GM12878 (cell line): ENCODE results near the gene GZMB. TPM values are rescaled to one million over a fixed set of nuclear protein-coding genes. Genes with fewer than 3 reads are reported as not detected.

Source experiments
- ATAC-seq: fragments of 200-7000 bp; cut with Tn5 transposase; 3 replicates; pipeline ENCODE4 v1.9.1; 2020; ENCODE audit warnings: mild to moderate bottlenecking, moderate library complexity
- BruUV-seq: library from RNA; stranded (reverse); fragments of 400-500 nt; replicated peaks from 2 replicates; lab custom pipeline; 2021; lab: Mats Ljungman, UMichigan
- CTCF ChIA-PET: fragments of 300-600 bp; sonication (Branson Sonifier 250); formaldehyde crosslinking; extraction: SDS; loops from one replicate; lab custom pipeline; 2021; ENCODE audit warnings: inconsistent platforms; lab: Yijun Ruan, JAX
- POLR2A ChIA-PET: fragments of 350-600 bp; formaldehyde crosslinking; extraction: SDS; loops from one replicate; lab custom pipeline; 2021; ENCODE audit warnings: inconsistent platforms; lab: Charles Lee
- RAD21 ChIA-PET: fragments of 300-600 bp; sonication (Branson Sonifier 250); formaldehyde crosslinking; loops from one replicate; lab custom pipeline; 2023; ENCODE audit warnings: antibody characterized with exemption; ENCODE audit not compliant: unreplicated experiment; lab: Charles Lee
- SMC1A ChIA-PET: fragments of 300-600 bp; sonication (Branson Sonifier 250); formaldehyde crosslinking; loops from one replicate; lab custom pipeline; 2023; ENCODE audit not compliant: unreplicated experiment, uncharacterized antibody; lab: Charles Lee
- DNase-seq: peaks from one replicate; pipeline ENCODE4 v3.0.0-alpha.2; 2011; ENCODE audit warnings: low read depth, low spot score
- FAIRE-seq: peaks from 3 replicates; lab custom pipeline; 2011; peaks lifted over from hg19 to GRCh38; lab: Jason Lieb, UNC
- H2AFZ ChIP-seq: 2 replicates; pipeline ENCODE4 v1.6.0; 2011; ENCODE audit warnings: low read depth, low read length, control low read depth; ENCODE audit not compliant: control insufficient read depth
- H3K27ac ChIP-seq: 2 replicates; pipeline ENCODE4 v1.5.1; 2011; ENCODE audit warnings: control low read depth; ENCODE audit not compliant: control insufficient read depth, insufficient read depth
- H3K27me3 ChIP-seq, 2 experiments: replicated peaks in 1 of 2; 2 replicates each; pipeline versions ENCODE4 v1.6.0 to v1.6.1; 2011; ENCODE audit warnings: low read length in 1 of 2; ENCODE audit not compliant: control insufficient read depth in 2 of 2, insufficient read depth in 2 of 2
- H3K36me3 ChIP-seq, 2 experiments: 2 replicates each; pipeline ENCODE4 v1.5.1; 2011; ENCODE audit warnings: low read length in 1 of 2; ENCODE audit not compliant: control insufficient read depth in 2 of 2, insufficient read depth in 2 of 2
- H3K4me1 ChIP-seq: 2 replicates; pipeline ENCODE4 v1.6.1; 2011; ENCODE audit warnings: mild to moderate bottlenecking, low read length, moderate library complexity, mixed read lengths; ENCODE audit not compliant: control insufficient read depth, insufficient read depth
- H3K4me2 ChIP-seq: 2 replicates; pipeline ENCODE4 v1.6.0; 2011; ENCODE audit warnings: control low read depth; ENCODE audit not compliant: control insufficient read depth, insufficient read depth
- H3K4me3 ChIP-seq: fragments of 200-600 bp; sonication (generic); 2 replicates; pipeline ENCODE4 v1.5.1; 2016
- H3K79me2 ChIP-seq: 2 replicates; pipeline ENCODE4 v1.6.0; 2011; ENCODE audit warnings: low read length; ENCODE audit not compliant: control insufficient read depth, insufficient read depth
- H3K9ac ChIP-seq: 2 replicates; pipeline ENCODE4 v1.8.0; 2011; ENCODE audit warnings: low read length, control low read depth, mixed read lengths; ENCODE audit not compliant: control insufficient read depth, insufficient read depth
- H3K9me3 ChIP-seq: replicated peaks from 3 replicates; pipeline ENCODE4 v1.5.1; 2011; ENCODE audit warnings: mild to moderate bottlenecking, low read length; ENCODE audit not compliant: control insufficient read depth, insufficient read depth
- H4K20me1 ChIP-seq: 2 replicates; pipeline ENCODE4 v1.6.0; 2011; ENCODE audit not compliant: control insufficient read depth, insufficient read depth
- ASH2L ChIP-seq: fragments of 300-600, 200-600 bp; sonication (generic); IDR thresholded peaks from 2 replicates; pipeline ENCODE4 v1.6.1; 2017; ENCODE audit warnings: low read depth, mild to moderate bottlenecking, borderline replicate concordance
- CHD1 ChIP-seq: IDR thresholded peaks from 2 replicates; pipeline ENCODE4 v1.6.1; 2012; ENCODE audit warnings: low read depth, low read length, improper control_type of control experiment
- EED ChIP-seq: sonication (generic); IDR thresholded peaks from 2 replicates; pipeline ENCODE4 v1.6.1; 2016; ENCODE audit warnings: antibody characterized with exemption, low read depth
- ELK1 ChIP-seq: IDR thresholded peaks from 2 replicates; pipeline ENCODE4 v1.6.1; 2012; ENCODE audit warnings: low read depth, low read length, improper control_type of control experiment
- FOXM1 ChIP-seq: IDR thresholded peaks from 2 replicates; pipeline ENCODE4 v1.6.1; 2012; ENCODE audit warnings: low read depth, mild to moderate bottlenecking, inconsistent platforms, low read length, moderate library complexity
- IKZF2 ChIP-seq, 2 experiments: fragments of 450-650 bp; IDR thresholded peaks; 2 replicates each; pipeline ENCODE4 v1.6.1; 2017; ENCODE audit warnings: mild to moderate bottlenecking in 2 of 2, moderate library complexity in 2 of 2
- IRF4 ChIP-seq: IDR thresholded peaks from 2 replicates; pipeline ENCODE4 v1.6.1; 2011; ENCODE audit warnings: low read depth, low read length
- PAX5 ChIP-seq: IDR thresholded peaks from 2 replicates; pipeline ENCODE4 v1.6.1; 2011; ENCODE audit warnings: low read depth, low read length, borderline replicate concordance
- PKNOX1 ChIP-seq: fragments of 450-650 bp; IDR thresholded peaks from 2 replicates; pipeline ENCODE4 v1.6.1; 2016; ENCODE audit warnings: mild to moderate bottlenecking
- POLR2AphosphoS5 ChIP-seq: IDR thresholded peaks from 2 replicates; pipeline ENCODE4 v1.6.1; 2011; ENCODE audit warnings: mild to moderate bottlenecking, low read length, inconsistent platforms
- SP1 ChIP-seq: IDR thresholded peaks from one replicate; pipeline ENCODE4 v1.6.1; 2011; ENCODE audit warnings: low read depth, low read length
- SRF ChIP-seq, 2 experiments: IDR thresholded peaks; 2 replicates each; pipeline ENCODE4 v1.6.1; 2011; ENCODE audit warnings: low read depth in 2 of 2, low read length in 2 of 2, mild to moderate bottlenecking in 1 of 2, moderate library complexity in 1 of 2
- STAT1 ChIP-seq: fragments of 450-650 bp; conservative IDR thresholded peaks from 2 replicates; pipeline ENCODE4 v1.6.1; 2014; ENCODE audit warnings: antibody characterized with exemption, mild to moderate bottlenecking
- TCF7 ChIP-seq: IDR thresholded peaks from 2 replicates; pipeline ENCODE4 v1.6.1; 2014; ENCODE audit warnings: antibody characterized with exemption, borderline replicate concordance
- USF2 ChIP-seq: IDR thresholded peaks from 2 replicates; pipeline ENCODE4 v1.6.1; 2011; ENCODE audit warnings: low read depth, low read length, improper control_type of control experiment, borderline replicate concordance
- YBX1 ChIP-seq: fragments of 450-650 bp; IDR thresholded peaks from 2 replicates; pipeline ENCODE4 v1.6.1; 2016; ENCODE audit warnings: antibody characterized with exemption
- YY1 ChIP-seq: IDR thresholded peaks from 2 replicates; pipeline ENCODE4 v1.6.1; 2011; ENCODE audit warnings: low read depth, mild to moderate bottlenecking, low read length
- ZNF274 ChIP-seq: IDR thresholded peaks from one replicate; pipeline ENCODE4 v1.8.0; 2011; ENCODE audit not compliant: insufficient read length, insufficient read depth
- WGBS: methylation state at CpG from one replicate; pipeline ENCODE4 v1.1.6; 2016; ENCODE audit warnings: low lambda C conversion rate; ENCODE audit not compliant: insufficient replicate concordance, insufficient coverage; ENCODE audit errors: missing lambda C conversion rate; 5-methylcytosine and 5-hydroxymethylcytosine counted together
- in situ Hi-C: fragments of 300-500 bp; cut with MboI; formaldehyde crosslinking; loops from 9 replicates; pipeline ENCODE4 v1.14.3; 2018; ENCODE audit warnings: mixed read lengths
- intact Hi-C: fragments of 100-400 bp; cut with micrococcal nuclease; formaldehyde crosslinking; loops from one replicate; pipeline ENCODE4 v1.14.2; 2022; ENCODE audit not compliant: unreplicated experiment
- polyA plus RNA-seq, 11 experiments: library from polyadenylated mRNA; depleted of rRNA in 4 of 11; unstranded in 6 of 11; stranded (reverse) in 5 of 11; fragments of >200 nt; fragmentation: Nextera tagmentation in 4 of 11; fragmentation: Illumina TruSeq in 1 of 11; extraction: Ambion mirVana in 4 of 11; extraction: Trizol in 1 of 11; gene quantifications; 1 replicate in 1 of 11; 2 replicates in 10 of 11; pipeline versions ENCODE4 v1.2.1 to v1.2.3, GENCODE V29; 2011 to 2016; ENCODE audit warnings: inconsistent platforms in 2 of 11, missing spikeins in 2 of 11, low read depth in 1 of 11
- total RNA-seq, 4 experiments: library from RNA; depleted of rRNA in 3 of 4; stranded (reverse); fragments of >200 nt in 3 of 4; fragmentation: Illumina TruSeq in 1 of 4; extraction: Trizol in 1 of 4; gene quantifications; 2 replicates each; pipeline versions ENCODE4 v1.2.1 to v1.2.3, GENCODE V29; 2013 to 2021

Gene GZMB
- total and polyA plus RNA-seq, 10 of the 15 experiments (the other 5 are each of a cell fraction or from before 2014, with no cell fraction given) = 0.19 to 0.87 (median 0.38) TPM; not detected in 7

GRCh38 chr14:24607635-24608514 is 26.1 kb downstream of the GZMB start:
- no peaks in the 10 kb centered on the region for H3K9me3 ChIP-seq
- in situ Hi-C loops (loop anchor here (5.0 kb wide), 1 partner anchor 69 kb away; no protein-coding TSS in a partner anchor), intact Hi-C loops (loop anchor here (10.0 kb wide), 1 partner anchor 123 kb away; no protein-coding TSS in a partner anchor)
- no peaks in the 10 kb centered on the region for H3K36me3 ChIP-seq
- H3K27ac ChIP-seq = no peak overlapping the region
- H3K79me2 ChIP-seq = no peaks in the 10 kb centered on the region
- H3K4me1 ChIP-seq = peaks cover 18% of the 10 kb centered on the region
- 45% methylated on average over 8 of the region's 8 CpGs for WGBS
- no TSS peak for BruUV-seq
- no peak overlapping the region for H2AFZ ChIP-seq
- FAIRE-seq (no peak), DNase-seq (no peak), ATAC-seq (no peak)
- POLR2A ChIA-PET = no interaction called here
- CTCF ChIA-PET = interaction anchor here (0.7 to 5.0 kb wide), 10 partner anchors 9 to 131 kb away, joined by 3 to 41 read pairs (median 4); no protein-coding TSS in a partner anchor
- H4K20me1 ChIP-seq = no peaks in the 10 kb centered on the region
- RAD21 ChIA-PET = no interaction called here
- SMC1A ChIA-PET = interaction anchor here (0.8 to 2.4 kb wide), 4 partner anchors 66 to 102 kb away, joined by 3 to 15 read pairs (median 4); no protein-coding TSS in a partner anchor
- H3K4me3 ChIP-seq = no peak overlapping the region
- H3K4me2 ChIP-seq = no peak overlapping the region
- no peak overlapping the region for H3K9ac ChIP-seq
- no peaks in the 10 kb centered on the region for H3K27me3 ChIP-seq
- no peak for TF ChIP-seq STAT1
- TF ChIP-seq EED = no peak
- TF ChIP-seq TCF7 = no peak
- no peak for TF ChIP-seq PAX5
- no peak for TF ChIP-seq FOXM1
- TF ChIP-seq SP1 = no peak
- TF ChIP-seq IKZF2 (IDR thresholded peaks at IDR 0.05) = no peak
- no peak for TF ChIP-seq ASH2L
- TF ChIP-seq YY1 = no peak
- TF ChIP-seq ZNF274 = no peak
- TF ChIP-seq YBX1 = no peak
- no peak for TF ChIP-seq SRF (IDR thresholded peaks at IDR 0.05; ENCODE audit: low read depth in 2 of 2, low read length in 2 of 2)
- TF ChIP-seq IRF4 = no peak
- TF ChIP-seq CHD1 = no peak
- no peak for TF ChIP-seq USF2
- no peak for TF ChIP-seq POLR2AphosphoS5
- no peak for TF ChIP-seq ELK1
- no peak for TF ChIP-seq PKNOX1
- TF ChIP-seq, all 136 proteins: peak for 0
